HG03565 (cell line): Measurements from ENCODE around the gene GYPC.

ENCODE experiments used
- ATAC-seq: cut with Tn5 transposase; IDR thresholded peaks from one replicate; pipeline ENCODE4 v1.9.1; 2021; ENCODE audit warnings: mild to moderate bottlenecking, moderate library complexity; ENCODE audit not compliant: unreplicated experiment

GYPC gene

DNA sequence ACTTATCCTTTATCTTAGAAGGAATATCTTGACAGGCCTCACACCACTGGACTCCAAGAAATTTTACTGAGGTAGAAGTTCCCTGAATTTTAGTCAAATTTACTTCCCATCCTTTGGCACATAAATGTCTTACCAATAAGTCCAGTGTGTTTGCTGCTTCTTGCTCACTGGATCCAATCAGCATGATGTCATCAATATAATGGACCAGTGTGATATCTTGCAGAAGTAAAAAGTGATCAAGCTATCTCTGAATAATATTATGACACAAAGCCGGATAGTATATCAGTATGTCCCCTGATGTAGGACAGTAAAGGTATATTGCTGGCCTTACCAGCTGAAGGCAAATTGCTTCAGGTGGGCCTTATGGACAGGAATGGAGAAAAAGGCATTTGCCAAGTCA lies 6.9 kb upstream of the GYPC start:
- no peak for ATAC-seq

DNA sequence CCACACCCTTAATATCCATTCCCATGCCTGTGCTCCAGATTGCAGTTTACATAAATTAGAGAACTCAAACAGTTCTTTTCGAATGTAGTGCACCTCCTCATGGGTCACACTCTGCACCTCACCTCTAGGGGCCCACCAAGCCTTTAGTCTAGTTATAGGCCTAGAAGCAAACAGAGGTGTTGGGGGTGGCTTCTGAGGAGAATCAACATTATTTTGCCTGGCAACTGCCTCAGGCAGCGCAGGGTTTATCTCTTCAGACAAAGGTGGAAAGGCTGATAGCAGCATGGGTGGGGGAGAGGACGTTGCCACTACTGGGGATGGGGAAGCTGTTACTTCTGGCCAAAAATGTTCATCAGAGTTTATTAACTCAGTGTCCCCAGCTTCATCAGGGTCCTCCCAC lies 5.0 kb upstream of the GYPC start:
- no peak for ATAC-seq

DNA sequence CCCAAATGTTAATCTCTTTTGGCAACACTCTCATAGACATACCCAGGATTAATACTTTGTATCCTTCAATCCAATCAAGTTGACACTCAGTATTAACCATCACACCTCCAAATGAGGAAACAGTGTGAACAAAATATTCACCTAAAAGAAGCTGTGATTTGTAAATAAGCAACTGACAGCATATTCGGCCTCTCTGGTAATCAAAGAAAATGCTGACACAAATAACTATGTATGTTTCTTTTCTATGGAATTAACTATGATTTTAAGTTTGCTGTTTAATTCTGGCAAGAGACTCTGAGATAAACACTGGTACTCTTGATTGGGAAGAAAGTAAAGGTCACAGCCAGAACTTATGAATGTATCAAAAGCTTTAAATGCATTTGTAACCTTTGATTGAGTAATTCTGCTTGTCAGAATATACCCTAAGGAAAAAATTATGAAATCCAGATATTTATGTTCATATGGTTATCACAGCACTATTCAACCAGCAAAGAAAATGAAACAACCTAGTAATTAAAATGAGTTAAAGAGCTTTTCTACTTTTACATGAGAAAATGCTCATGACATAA lies 3.6 kb upstream of the GYPC start:
- no peak for ATAC-seq

DNA sequence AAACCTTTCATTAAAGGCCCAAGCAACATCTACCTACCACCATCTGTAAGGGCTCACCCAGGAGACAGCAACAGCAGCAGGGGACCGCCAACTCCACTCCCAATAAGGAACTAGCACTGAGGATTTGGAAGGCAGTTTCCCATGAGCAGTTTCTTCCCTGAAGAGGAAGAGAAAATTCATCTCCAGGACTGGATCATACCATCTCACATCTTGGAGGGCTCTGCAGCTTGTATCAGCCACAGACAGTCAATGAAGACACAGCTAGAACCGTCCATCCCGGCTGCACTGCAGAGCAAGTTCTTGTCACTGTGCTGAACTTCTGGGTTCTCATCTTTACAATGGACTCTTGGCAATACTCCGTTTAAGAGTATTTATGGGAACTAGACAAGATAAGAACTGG lies 2.8 kb upstream of the GYPC start:
- ATAC-seq, result no peak

DNA sequence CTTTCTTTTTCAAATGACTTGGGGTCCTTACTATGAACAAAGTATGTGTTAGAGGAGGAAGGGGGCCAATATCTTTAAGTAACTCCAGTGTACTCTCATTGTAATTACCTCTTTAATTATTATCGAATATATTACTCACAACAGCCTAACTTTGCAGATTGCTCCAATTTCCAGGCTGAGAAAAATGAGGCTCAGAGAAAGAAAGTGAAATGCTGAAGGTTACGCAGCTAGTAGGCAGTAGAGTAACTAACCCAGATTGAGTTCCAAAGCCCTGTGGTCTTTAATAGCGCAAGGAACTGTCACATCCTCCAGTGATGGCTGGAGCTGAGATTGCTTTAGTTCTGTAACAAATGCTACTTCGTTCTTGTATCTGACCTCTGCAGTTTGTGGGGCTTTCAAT lies 2.2 kb upstream of the GYPC start:
- ATAC-seq, result no peak

DNA sequence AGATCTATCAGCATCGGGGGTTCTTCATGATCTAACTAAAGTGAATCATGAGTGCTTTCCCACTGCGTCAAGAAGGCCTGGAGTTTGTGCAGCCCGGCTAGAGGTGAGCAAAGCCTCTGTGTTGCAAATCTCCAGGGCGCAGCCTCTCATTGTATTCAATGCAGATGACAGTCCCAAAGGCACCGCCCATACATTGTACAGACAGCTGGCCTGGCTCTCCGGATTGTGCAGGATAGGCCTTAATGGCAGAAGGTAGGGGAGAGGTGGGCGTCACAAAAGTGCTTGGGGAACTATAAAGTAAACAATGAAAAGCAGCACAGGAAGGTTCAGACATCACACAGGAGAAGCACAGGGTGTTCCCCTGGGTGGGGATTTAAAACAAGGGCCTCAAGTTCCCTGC lies 907 bp upstream of the GYPC start:
- ATAC-seq, result no peak

DNA sequence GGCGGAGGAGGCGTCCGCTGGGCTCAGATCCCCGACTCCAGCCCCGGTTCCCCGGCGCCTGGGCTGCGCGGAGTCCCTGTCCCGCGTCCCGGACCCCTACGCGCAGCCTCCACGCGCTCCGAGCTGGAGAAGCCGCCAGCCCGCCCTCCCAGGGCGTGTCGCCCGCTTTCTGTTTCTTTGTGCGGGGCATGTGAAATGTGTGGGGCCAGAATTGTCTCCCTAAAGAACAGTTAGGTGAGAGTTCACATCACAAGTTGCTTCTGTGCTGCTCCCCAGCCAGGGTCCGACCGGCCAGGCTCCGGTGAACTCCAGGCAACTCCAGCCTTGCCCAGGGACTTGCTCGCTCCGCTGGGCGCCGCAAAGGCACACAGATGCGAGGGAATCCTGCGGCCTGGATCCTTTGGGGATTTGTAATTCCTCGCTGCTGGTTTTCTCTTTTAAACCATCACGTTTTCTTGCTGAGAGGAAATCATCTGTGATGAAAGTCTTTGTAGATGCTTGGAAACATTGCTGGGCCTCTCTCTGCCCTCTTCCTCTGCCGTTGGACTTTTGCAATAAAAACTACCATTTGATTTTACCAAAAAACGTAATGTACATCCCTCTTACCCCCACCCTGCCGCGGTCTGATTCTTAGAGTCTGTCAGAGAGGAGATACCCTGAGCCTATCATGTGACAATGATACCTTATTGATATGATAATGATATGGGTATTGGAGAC lies 631 bp downstream of the GYPC start:
- peak; percentile 11 for ATAC-seq

DNA sequence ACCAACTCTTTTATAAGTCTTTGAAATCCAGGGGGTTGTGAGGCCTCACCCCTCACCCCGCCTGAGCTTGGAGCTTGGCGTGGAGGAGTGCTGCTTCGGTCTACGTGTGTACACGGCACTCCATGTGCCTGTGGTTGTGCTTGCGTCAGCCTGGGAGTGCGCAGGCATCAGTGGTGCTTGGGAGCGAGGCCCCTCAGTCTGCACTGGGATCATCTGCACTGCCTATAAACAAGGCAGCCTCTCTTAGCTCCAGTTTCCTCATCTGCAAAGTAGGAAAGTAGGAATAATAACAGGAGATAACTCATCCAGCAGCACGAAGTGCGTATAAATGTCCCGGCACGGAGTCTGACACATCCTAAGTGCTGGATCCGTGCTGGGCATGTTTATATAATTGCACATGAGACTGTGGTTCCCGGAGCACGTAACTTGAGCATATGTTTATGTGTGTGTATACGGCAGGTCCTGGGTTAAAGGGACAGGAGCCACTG lies 1.2 kb downstream of the GYPC start:
- ATAC-seq, result no peak

DNA sequence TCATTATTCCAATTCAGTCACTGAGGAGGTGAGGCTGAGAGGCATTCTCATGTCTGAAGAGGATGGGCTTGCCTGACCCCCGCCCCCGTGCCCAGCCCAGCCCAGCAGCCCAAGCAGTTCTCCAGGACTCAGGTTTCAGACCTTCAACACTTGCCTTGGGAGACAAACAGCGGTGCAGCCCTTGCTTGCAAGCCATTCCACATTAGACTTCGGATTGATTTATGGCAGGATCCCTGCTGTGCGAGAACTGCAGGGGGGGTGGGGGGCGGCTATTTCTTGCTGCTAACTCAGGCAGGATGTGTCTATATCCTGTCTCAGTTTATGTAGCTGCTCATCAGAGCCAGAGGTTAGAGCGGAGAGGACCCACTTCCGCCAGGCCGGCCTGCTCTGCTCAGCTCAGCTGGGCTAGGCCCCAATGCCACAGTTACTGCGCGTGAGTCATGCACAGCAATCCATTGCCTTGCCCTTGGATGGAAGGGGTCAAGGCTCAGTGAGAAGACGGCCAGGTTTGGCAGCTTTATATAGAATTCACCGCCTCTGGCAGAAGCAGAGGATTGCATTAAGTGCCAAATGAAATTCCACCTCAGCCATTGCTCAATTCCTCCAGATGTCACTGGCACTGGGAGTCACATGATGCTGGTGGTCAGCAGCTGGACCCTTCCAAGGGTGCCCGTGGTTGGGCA lies 1.8 kb downstream of the GYPC start:
- ATAC-seq, result peak; percentile 62

DNA sequence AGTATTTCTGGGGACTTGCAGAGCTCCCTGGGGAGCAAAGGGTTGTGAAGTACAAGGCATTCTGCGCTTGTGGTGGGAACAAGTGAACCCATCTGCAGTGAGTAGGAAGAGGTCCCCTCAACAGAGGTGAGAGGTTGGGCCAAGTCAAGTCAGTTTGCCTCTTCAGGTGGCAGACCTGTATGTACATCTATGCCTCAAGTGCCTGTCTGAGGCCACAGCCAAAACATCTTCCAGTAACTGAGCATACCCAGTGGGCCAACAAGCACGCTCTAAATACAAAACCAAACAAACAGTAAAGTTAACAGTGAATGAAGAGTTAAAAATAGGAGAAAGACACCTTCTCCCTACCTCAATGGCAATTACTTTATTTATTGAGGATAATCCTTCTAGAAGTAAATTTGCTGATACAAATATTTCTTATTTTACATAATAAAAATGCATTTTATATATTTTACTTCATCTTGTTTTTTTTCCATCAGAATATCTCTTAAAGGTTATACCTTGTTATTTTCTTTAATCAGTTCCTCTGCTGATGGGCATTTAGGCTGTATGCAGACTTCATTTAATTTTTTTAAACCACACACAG lies 2.5 kb downstream of the GYPC start:
- ATAC-seq, result no peak

DNA sequence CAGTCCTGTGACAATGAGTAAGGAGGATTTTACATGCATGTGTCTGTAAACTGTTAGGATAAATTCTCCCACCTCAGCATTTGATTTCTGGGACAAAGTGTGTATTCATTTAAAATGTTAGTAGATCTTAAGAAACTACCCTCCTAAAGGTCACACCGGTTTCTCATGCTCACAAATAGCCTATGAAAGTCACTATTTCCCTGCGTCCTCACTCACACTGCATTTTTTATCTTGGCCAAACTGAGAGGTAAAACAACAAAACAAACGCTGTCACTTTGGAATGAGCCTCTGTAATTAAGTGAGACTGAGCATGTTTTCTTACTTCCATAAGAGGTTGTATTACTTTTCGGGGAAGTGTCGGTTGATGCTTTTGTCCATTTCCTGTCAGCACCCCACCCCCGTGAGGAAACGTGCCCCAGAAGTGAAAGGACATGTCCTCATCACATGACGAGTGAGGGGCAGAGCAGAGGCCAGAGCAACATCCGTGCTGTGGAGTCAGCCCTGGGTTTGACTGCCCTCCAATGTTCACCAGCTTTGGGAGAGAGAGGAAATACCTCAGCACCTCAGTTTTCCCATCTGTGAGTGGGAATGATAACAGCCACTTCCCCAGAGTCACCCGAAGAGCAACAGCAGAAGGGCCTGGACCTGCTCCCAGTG lies 3.1 kb downstream of the GYPC start:
- ATAC-seq, result peak; percentile 34

DNA sequence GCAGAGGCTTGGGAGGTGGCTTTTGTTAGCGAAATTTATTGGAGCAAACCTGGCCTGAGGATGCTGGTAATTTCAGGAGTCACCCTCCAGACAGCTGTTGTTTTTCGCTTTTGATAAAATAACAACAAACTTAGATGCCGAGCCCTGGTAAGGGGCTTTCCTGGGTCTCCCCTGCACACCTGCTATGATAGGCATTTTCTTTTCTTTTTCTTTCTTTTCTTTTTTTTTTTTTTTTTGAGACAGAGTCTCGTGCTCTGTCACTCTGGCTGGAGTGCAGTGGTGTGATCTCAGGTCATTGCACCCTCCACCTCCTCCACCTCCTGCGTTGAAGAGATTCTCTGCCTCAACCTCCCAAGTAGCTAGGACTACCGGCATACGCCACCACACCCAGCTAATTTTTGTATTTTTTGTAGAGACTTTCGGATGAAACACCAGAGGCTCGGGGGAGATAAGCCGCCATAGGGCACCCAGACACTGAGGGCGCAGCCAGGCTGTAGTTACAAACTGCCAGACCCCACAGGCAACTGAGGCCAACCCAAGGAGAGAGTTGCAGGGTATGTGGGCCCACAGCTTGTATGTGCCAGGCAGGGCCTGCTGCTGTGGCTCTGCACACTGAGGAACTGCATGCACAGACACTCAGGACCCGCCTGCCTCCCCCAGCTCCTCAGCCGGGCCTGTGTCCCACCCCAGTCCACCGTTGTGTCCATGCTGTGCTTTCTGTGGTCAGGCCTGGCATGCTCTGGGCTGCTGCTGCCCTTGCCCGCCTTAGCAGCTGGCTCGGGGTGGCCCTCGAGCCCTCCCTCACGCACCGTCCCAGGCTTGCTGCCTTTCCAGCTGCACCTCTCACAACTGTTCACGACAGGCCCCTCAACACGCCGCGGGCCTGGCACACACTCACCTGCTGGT lies 3.9 kb downstream of the GYPC start:
- ATAC-seq, result no peak

DNA sequence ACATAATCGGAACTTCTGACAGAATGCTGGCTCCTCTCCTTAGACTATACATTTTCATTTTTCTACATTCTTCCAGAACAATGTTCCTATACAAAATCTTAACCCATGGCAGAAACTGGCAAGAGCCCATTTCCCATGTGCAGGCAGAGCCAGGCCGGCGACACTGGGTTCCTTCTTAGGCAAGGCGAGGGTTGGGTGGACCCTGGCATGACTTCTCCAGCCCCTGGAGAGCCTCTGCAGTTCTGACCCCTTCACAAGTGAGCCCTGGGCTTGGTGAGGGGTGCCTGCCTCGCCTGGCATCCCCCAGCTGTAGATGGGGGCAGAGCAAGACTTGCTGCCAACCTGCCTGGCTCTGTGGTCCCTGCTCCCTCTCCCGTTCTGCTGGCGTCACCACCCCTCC lies 5.0 kb downstream of the GYPC start:
- ATAC-seq, result no peak

DNA sequence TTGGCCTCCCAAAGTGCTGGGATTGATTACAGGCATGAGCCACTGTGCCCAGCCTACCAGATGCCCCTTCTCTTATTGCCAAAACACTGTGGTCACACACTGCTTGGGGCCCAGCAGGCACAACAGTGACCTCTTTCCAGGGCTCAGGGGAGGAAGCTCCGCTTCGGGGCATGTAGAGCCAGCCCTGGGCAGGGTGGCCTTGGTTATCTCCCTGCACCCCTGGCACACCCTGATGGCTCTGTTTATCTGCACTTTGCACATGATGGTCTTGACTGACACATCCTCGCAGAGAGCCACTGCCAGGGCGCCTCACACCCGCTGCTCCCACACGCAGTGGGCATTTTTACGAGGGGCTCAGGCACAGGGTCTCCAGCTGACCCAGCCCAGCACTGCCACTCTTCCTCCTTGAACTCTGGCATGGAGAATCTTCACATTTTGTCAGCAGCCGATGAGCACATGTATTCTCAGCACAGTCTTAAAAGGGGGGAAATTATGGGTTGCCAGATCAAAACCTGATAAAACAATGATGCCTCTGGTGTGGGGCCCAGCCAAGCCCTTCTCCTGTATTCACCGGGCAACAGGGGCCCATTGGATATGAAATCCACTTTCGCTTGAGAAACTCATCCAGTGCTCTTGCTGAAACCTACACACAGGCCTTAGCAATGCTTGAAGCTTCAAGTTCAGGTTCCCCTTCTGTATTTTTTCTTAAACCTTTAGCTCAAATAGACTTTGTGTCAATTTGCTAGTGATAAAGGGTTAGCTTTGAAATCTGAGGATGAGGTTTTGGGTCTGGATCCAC lies 5.9 kb downstream of the GYPC start:
- ATAC-seq, result no peak

DNA sequence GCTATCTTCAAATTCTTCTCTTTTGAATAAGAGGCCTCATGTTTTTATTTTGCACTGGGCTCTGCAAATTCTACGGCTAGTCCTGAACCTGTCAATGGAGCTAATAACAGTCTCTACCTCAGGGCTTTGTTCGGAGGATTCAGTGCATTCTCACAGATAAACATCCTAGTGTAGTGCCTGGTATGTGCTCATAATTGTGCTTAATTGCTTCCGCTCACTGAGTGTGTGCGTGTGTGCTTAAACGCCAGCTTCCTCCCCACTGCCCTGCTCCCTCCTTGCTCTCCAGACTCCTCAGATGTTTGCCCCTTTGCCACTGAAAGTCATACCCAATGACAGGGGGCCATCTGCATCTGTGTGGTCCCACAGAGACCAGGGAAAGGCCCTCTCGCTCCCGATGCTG lies 6.7 kb downstream of the GYPC start:
- no peak for ATAC-seq

DNA sequence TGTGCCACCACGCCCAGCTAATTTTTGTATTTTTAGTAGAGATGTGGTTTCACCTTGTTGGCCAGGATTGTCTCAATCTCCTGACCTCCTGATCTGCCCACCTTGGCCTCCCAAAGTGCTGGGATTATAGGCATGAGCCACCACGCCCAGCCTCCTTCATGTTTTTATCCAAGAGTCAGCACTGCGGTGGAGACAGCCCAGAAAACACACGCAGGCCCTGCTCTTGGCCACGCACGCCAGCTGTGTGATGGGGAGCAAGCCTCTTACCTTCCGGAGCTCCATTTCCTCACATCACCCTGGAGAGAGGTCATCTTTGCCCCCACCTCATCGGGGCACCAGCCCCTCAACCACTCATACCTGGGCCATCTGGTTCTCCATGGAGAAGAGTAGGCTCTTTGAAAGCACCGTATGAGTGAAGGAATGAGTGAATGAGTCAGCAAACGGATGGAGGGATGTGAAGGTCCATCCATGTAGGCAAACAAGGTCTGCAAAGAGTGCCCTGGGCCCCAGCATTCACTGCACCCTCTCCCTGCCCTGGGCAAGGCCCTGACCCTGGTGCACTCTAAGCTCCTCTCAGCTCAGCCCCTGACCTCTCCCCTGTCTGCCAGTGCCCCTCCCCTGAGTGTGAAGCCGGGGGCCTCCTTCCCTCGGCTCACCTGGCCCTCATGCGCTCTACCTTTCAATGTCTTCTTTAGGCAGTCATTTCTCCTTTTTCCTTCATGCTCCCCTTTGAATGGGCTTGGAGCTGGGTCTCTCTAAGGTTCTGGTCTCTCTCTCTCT lies 7.4 kb downstream of the GYPC start:
- ATAC-seq, result no peak

DNA sequence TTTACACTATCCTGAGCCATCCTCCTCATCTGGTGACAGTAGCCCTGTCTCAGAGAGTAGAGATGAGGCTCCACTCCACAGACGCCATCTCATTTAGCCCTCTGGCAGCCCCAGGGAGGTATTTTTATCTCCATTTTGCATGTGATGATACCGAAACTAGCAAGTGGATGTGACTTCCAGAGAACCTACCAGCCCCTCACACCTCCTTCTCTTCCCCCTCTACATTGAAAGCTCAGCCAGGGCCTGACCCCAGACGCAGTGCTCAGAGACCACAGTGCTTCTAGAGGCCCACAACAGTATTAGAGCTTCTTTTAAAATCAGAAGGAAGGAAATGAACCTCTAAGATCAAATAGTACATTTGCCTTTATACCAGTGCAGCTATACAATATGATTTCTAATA lies 8.3 kb downstream of the GYPC start:
- ATAC-seq, result peak; percentile 74

DNA sequence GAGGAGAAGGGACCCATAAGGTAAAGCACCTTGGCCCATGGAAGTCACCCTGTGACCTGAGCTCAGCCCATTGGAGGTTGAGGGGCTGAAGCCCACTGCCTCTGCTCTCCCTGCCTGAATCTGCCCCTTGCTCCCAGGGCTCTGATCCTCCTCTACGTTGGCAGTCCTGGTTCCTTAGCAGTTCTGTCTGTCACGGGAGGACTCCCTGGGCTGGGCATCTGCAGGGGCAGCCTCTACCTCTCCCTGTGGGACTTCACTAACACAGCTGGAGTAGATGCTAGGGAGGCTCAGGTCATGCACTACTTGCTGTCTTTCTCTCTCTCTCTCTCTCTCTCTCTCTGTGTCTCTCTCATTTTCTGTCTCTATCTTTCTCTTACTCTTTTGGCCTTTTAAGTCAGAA lies 8.7 kb downstream of the GYPC start:
- peak; percentile 11 for ATAC-seq

DNA sequence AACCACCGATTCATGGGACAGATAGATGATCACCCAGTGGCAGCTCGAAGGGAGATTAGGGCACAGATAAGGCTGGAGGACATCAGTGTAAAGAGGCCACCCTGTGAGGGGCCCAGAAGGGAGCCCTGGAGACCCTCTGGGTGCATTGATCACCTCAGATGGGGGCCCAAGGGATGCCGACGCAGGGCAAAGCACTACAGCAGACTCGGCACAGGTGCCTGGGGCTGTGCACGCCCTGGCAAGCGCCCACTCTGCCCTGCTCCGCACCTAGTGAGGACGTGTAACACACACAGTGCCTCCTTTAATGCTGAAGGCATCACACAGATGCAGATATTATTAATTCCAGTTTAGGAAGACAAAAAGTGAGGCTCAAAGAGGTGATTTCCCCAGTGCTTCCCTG lies 9.5 kb downstream of the GYPC start:
- ATAC-seq, result no peak
